ENCODE data around the gene INPP5A.

- TF ChIP-seq, protein P1, sequence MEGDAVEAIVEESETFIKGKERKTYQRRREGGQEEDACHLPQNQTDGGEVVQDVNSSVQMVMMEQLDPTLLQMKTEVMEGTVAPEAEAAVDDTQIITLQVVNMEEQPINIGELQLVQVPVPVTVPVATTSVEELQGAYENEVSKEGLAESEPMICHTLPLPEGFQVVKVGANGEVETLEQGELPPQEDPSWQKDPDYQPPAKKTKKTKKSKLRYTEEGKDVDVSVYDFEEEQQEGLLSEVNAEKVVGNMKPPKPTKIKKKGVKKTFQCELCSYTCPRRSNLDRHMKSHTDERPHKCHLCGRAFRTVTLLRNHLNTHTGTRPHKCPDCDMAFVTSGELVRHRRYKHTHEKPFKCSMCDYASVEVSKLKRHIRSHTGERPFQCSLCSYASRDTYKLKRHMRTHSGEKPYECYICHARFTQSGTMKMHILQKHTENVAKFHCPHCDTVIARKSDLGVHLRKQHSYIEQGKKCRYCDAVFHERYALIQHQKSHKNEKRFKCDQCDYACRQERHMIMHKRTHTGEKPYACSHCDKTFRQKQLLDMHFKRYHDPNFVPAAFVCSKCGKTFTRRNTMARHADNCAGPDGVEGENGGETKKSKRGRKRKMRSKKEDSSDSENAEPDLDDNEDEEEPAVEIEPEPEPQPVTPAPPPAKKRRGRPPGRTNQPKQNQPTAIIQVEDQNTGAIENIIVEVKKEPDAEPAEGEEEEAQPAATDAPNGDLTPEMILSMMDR (IDR thresholded peaks at IDR 0.05; ENCODE audit: low read length) = no peak
- no peak for TF ChIP-seq EZH2 (optimal IDR thresholded peaks at IDR 0.05; ENCODE audit: low read depth, low read length)
Observed at GRCh38 chr10:132677473-132678227, 140.1 kb downstream of the INPP5A start.
